ENCODE data around the gene CDK11A. TPM values are rescaled to one million over a fixed set of nuclear protein-coding genes. Genes with fewer than 3 reads are reported as not detected.

Gene CDK11A
- total and polyA plus RNA-seq, 2 of the 8 experiments (the other 6 are each of a cell fraction or from before 2014, with no cell fraction given), result 15.0 to 45.6 TPM

DNA sequence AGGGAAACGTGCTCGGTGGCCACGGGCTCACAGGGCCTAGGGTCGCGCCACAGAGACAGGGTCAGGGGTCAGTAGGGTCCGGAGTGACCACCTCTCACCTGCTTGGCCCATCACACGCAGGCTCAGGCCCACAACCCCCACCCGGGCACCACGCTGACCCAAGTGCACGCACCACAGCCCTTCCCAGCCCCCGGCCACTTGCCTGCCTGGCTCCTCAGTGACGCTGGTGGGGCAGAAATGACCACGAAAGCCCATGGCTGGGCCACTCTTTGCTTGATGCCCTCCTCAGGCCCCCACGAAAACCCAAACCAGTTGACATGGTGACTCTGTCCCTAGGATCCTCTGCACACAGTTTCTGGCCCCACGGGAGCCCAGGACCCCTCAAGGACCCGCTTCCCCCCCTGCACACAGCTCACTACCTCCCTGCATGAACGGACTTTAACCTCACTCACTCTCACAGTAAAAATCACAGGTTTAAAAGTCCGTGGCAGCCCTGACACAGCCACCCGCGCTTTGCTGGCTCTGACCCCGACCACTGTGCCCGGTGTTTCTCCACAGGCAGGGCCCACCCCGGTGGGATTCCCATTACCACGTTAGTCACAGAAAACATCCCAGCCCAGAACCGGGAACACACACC lies 33.4 kb upstream of the CDK11A start:
- H3K9me3 ChIP-seq (ENCODE audit: insufficient read depth in 2 of 2, low read depth in 1 of 2, low read length in 1 of 2), result no peaks in the 10 kb centered on the region
- no peak overlapping the region for H2BK20ac ChIP-seq (ENCODE audit: low read length)
- no peaks in the 10 kb centered on the region for H3K23me2 ChIP-seq (ENCODE audit: low read depth, low read length)
- CTCF ChIA-PET (ENCODE audit: partially characterized antibody), result interaction anchor here (1.0 kb wide), 1 partner anchor 42 kb away, joined by 3 read pairs; no protein-coding TSS in a partner anchor
- H4K91ac ChIP-seq (replicated peaks; ENCODE audit: insufficient read length, low read length), result no peak overlapping the region
- no peak overlapping the region for H3K4me2 ChIP-seq (ENCODE audit: insufficient read depth in 1 of 2, low read depth in 2 of 2, low read length in 2 of 2)
- 90% methylated on average over 24 of the region's 25 CpGs; no CpG with 5 or more reads in 1 of the 2 experiments for WGBS, 2 experiments (ENCODE audit: extremely low coverage in 1 of 2, insufficient coverage in 1 of 2, insufficient read length in 1 of 2, insufficient replicate concordance in 2 of 2, low coverage in 1 of 2, low lambda C conversion rate in 2 of 2, missing lambda C conversion rate in 1 of 2)
- POLR2A ChIA-PET (ENCODE audit: partially characterized antibody), result interaction anchor here (1.6 to 2.5 kb wide), 2 partner anchors 11 to 19 kb away, joined by 7 read pairs; no protein-coding TSS in a partner anchor
- no peak for DNase-seq (ENCODE audit: low read depth in 1 of 2, low spot score in 2 of 2)
- no peak overlapping the region for H3K56ac ChIP-seq (replicated peaks; ENCODE audit: insufficient read length, low read depth, low read length)
- peaks cover 7% of the 10 kb centered on the region for H3K79me1 ChIP-seq (ENCODE audit: low read depth, low read length)
- H2BK12ac ChIP-seq (ENCODE audit: low read depth, low read length), result no peak overlapping the region
- no peak overlapping the region for H2BK15ac ChIP-seq (ENCODE audit: low read length)
- no peak overlapping the region for H3K27ac ChIP-seq (ENCODE audit: low read depth, low read length)
- no peak overlapping the region for H4K5ac ChIP-seq (ENCODE audit: insufficient read length, low read depth, low read length)
- H2BK5ac ChIP-seq (ENCODE audit: low read depth, low read length), result no peak overlapping the region
- no peak overlapping the region for H2BK120ac ChIP-seq (replicated peaks; ENCODE audit: low read depth, low read length)
- H4K8ac ChIP-seq (ENCODE audit: extremely low read depth, insufficient read depth, low read length), result peak overlapping the region; percentile 44; the same call in 1 of the 2 replicates
- no peak overlapping the region for H3K4me3 ChIP-seq (ENCODE audit: extremely low read depth in 1 of 4, insufficient read depth in 2 of 4, low read depth in 3 of 4, low read length in 4 of 4)
- peaks cover 19 to 31% of the 10 kb centered on the region in 2 experiments for H4K20me1 ChIP-seq (replicated peaks in 1 of 2; ENCODE audit: control insufficient read depth in 1 of 2, insufficient read depth in 2 of 2, low read length in 2 of 2)
- no peaks in the 10 kb centered on the region for H3K27me3 ChIP-seq (replicated peaks in 1 of 4; ENCODE audit: control insufficient read depth in 3 of 4, extremely low read depth in 1 of 4, insufficient read depth in 3 of 4, low read length in 3 of 4)
- no peak overlapping the region for H3K4ac ChIP-seq (replicated peaks; ENCODE audit: insufficient read length, low read depth, low read length)
- peaks cover 5 to 17% of the 10 kb centered on the region in 2 experiments; a peak in 2 of 4 replicates for H3K79me2 ChIP-seq (ENCODE audit: control insufficient read depth in 1 of 2, insufficient read depth in 2 of 2, low read length in 2 of 2)
- no peak overlapping the region for H3K14ac ChIP-seq (ENCODE audit: insufficient read length)
- no peak overlapping the region for H3K23ac ChIP-seq (ENCODE audit: insufficient read length)
- no peaks in the 10 kb centered on the region for H3K4me1 ChIP-seq (replicated peaks in 1 of 4; ENCODE audit: control insufficient read depth in 3 of 4, insufficient read depth in 4 of 4, low read length in 3 of 4)
- no peak overlapping the region for H2AK5ac ChIP-seq (ENCODE audit: low read depth, low read length)
- no peak overlapping the region for H3K18ac ChIP-seq (ENCODE audit: extremely low read depth, low read length)
- H2AFZ ChIP-seq (ENCODE audit: low read length), result no peak overlapping the region
- no peak for FAIRE-seq
- no peak overlapping the region for H3K9ac ChIP-seq (replicated peaks in 1 of 4; ENCODE audit: extremely low read depth in 1 of 4, low read depth in 3 of 4, low read length in 3 of 4)
- H3K36me3 ChIP-seq (ENCODE audit: control insufficient read depth in 2 of 4, insufficient read depth in 4 of 4, low read length in 3 of 4), result peaks cover 13 to 74% (median 49%) of the 10 kb centered on the region in 4 experiments
- TF ChIP-seq CBX5 (IDR thresholded peaks at IDR 0.05; ENCODE audit: low read depth, low read length) (no peak), CTCF (IDR thresholded peaks at IDR 0.05; ENCODE audit: control extremely low read depth in 1 of 3, insufficient read depth in 1 of 3, low read depth in 1 of 3, low read length in 3 of 3) (no peak), TCF12 (IDR thresholded peaks at IDR 0.05; ENCODE audit: low read depth, low read length) (no peak), CTBP2 (IDR thresholded peaks at IDR 0.05; ENCODE audit: borderline replicate concordance, insufficient read depth, insufficient read length, low read length) (no peak), RNF2 (IDR thresholded peaks at IDR 0.05; ENCODE audit: borderline replicate concordance, low read depth, low read length, missing control alignments, poor library complexity, severe bottlenecking) (no peak), TEAD4 (IDR thresholded peaks at IDR 0.05; ENCODE audit: low read depth, low read length) (no peak), EP300 (IDR thresholded peaks at IDR 0.05; ENCODE audit: borderline replicate concordance in 1 of 2, low read depth in 2 of 2, low read length in 2 of 2) (no peak), SP4 (IDR thresholded peaks at IDR 0.05; ENCODE audit: low read length) (no peak), CHD1 (IDR thresholded peaks at IDR 0.05; ENCODE audit: low read depth, low read length) (no peak), NRF1 (IDR thresholded peaks at IDR 0.05; ENCODE audit: low read depth, low read length) (no peak)
